Hippocampal formation (tissue), 2 donors: Measurements from ENCODE around the gene PCDHA9.
"Not testable (repeated sequence)": the region's sequence is repeated elsewhere in the genome, so short reads cannot be mapped to it uniquely, and the experiment has no call there.

Experiments used
- DNase-seq, 2 donors: peaks; one replicate each; lab custom pipeline; 2025; lab: John Stamatoyannopoulos, UW

Gene PCDHA9

GRCh38 chr5:140848139-140849102 lies at the start of gene PCDHA9:
Gene PCDHA9, plus strand, starts transcription at chr5:140848382. Its CDS starts 114 bp downstream, at chr5:140848496.
- DNase-seq, result not testable (repeated sequence)

GRCh38 chr5:140800816-140801493 lies 47.2 kb upstream of the PCDHA9 start, which contains the start of gene PCDHA3:
Gene PCDHA3, plus strand, starts transcription at chr5:140801057.
- peak in 1 of 2 donors; percentile 42 for DNase-seq

GRCh38 chr5:140801494-140801841 lies 46.7 kb upstream of the PCDHA9 start:
- peak in 1 of 2 donors; percentile 12 for DNase-seq

DNA sequence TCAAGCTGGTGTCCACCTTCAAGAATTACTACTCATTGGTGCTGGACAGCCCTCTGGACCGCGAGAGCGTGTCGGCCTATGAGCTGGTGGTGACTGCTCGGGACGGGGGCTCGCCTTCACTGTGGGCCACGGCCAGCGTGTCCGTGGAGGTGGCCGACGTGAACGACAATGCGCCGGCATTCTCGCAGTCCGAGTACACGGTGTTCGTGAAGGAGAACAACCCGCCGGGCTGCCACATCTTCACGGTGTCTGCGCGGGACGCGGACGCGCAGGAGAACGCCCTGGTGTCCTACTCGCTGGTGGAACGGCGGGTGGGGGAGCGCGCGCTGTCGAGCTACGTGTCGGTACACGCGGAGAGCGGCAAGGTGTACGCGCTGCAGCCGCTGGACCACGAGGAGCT lies 45.8 kb upstream of the PCDHA9 start:
- DNase-seq, result not testable (repeated sequence)

- DNase-seq, result no peak
Observed at GRCh38 chr5:140802781-140803271, 45.4 kb upstream of the PCDHA9 start.

- peak; percentile 31 to 38 for DNase-seq
Observed at GRCh38 chr5:140806834-140807775, 41.1 kb upstream of the PCDHA9 start, which contains the start of gene PCDHA4. Gene PCDHA4, plus strand, starts transcription at chr5:140807068.

DNA sequence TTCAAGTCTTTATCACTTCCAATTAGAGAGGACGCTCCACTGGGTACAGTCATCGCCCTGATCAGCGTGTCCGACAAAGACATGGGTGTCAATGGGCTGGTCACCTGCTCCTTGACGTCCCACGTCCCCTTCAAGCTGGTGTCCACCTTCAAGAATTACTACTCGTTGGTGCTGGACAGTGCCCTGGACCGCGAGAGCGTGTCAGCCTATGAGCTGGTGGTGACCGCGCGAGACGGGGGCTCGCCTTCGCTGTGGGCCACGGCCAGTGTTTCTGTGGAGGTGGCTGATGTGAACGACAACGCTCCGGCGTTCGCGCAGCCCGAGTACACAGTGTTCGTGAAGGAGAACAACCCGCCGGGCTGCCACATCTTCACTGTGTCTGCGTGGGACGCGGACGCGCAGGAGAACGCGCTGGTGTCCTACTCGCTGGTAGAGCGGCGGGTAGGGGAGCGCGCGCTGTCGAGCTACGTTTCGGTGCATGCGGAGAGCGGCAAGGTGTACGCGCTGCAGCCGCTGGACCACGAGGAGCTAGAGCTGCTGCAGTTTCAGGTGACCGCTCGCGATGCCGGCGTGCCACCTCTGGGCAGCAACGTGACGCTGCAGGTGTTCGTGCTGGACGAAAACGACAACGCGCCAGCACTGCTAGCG lies 39.8 kb upstream of the PCDHA9 start:
- not testable (repeated sequence) for DNase-seq

GRCh38 chr5:140808889-140809291 lies 39.3 kb upstream of the PCDHA9 start:
- no peak for DNase-seq

GRCh38 chr5:140821375-140822280 lies 26.6 kb upstream of the PCDHA9 start, which contains the start of gene PCDHA5:
Gene PCDHA5, plus strand, starts transcription at chr5:140821613.
- no peak for DNase-seq

GRCh38 chr5:140822281-140822629 lies 25.9 kb upstream of the PCDHA9 start:
- no peak for DNase-seq

DNA sequence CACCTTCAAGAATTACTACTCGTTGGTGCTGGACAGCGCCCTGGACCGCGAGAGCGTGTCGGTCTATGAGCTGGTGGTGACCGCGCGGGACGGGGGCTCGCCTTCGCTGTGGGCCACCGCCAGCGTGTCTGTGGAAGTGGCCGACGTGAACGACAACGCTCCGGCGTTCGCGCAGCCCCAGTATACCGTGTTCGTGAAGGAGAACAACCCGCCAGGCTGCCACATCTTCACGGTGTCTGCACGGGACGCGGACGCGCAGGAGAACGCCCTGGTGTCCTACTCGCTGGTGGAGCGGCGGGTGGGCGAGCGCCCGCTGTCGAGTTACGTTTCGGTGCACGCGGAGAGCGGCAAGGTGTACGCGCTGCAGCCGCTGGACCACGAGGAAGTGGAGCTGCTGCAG lies 25.2 kb upstream of the PCDHA9 start:
- DNase-seq, result not testable (repeated sequence)

DNA sequence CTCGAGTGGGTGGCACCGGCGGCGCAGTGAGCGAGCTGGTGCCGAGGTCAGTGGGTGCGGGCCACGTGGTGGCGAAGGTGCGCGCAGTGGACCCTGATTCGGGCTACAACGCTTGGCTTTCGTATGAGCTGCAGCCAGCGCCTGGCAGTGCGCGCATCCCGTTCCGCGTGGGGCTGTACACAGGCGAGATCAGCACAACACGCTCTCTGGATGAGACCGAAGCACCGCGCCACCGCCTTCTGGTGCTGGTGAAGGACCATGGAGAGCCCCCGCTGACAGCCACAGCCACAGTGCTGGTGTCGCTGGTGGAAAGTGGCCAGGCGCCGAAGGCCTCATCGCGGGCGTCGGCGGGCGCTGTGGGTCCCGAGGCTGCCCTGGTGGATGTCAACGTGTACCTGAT lies 24.7 kb upstream of the PCDHA9 start:
- DNase-seq, result no peak

DNA sequence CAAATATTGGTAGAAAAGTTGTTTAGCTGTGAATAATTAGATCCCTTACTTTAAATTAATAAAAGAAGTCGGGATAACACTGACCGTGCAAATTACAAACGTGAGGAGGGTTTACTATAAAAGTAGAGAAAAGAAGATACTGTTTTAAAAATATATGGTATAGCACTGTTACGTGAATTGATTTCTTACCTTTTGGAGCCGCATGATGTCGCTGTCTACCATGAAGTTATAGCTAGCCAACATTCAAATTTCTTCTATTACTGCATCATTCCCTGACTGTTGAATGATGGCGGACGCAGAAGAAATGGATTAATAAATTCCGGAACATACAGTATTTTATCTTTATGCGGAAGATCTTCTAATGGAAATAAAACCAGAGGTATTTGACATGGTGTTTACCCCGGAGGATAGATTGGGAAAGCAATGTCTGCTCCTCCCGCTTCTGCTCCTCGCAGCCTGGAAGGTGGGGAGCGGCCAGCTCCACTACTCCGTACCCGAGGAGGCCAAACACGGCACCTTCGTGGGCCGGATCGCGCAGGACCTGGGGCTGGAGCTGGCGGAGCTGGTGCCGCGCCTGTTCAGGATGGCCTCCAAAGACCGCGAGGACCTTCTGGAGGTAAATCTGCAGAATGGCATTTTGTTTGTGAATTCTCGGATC lies 20.3 kb upstream of the PCDHA9 start, which contains the start of gene PCDHA6:
TSS of gene PCDHA6 (plus strand) at position 257 of the 658 bp plus-strand sequence. CDS start at position 389, 132 bp downstream.
- DNase-seq, result no peak

DNA sequence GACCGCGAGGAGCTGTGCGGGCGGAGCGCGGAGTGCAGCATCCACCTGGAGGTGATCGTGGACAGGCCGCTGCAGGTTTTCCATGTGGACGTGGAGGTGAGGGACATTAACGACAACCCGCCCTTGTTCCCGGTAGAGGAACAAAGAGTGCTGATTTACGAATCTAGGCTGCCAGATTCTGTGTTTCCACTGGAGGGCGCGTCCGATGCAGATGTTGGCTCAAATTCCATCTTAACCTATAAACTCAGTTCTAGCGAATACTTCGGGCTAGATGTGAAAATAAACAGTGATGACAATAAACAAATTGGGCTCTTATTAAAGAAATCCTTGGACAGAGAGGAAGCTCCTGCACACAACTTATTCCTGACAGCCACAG lies 19.8 kb upstream of the PCDHA9 start:
- DNase-seq, result no peak

DNA sequence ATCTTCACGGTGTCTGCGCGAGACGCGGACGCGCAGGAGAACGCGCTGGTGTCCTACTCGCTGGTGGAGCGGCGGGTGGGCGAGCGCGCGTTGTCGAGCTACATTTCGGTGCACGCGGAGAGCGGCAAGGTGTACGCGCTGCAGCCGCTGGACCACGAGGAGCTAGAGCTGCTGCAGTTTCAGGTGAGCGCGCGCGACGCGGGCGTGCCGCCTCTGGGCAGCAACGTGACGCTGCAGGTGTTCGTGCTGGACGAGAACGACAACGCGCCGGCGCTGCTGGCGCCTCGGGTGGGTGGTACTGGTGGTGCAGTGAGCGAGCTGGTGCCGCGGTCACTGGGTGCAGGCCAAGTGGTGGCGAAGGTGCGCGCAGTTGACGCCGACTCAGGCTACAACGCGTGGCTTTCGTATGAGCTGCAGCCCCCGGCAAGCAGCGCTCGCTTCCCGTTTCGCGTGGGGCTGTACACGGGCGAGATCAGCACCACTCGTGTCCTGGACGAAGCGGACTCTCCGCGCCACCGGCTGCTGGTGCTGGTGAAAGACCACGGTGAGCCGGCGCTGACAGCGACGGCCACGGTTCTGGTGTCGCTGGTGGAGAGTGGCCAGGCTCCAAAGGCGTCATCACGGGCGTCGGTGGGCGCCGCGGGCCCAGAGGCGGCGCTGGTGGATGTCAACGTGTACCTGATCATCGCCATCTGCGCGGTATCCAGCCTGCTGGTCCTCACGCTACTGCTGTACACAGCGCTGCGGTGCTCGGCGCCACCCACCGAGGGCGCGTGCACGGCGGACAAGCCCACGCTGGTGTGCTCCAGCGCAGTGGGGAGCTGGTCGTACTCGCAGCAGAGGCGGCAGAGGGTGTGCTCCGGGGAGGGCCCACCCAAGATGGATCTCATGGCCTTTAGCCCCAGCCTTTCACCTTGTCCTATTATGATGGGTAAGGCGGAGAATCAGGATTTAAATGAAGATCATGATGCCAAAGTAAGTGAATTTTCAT lies 18.4 kb upstream of the PCDHA9 start:
- DNase-seq, result not testable (repeated sequence)

GRCh38 chr5:140833993-140834392 lies 14.2 kb upstream of the PCDHA9 start, which contains the start of gene PCDHA7:
Gene PCDHA7, plus strand, starts transcription at chr5:140834269. Its CDS starts 115 bp downstream, at chr5:140834384.
- DNase-seq, result peak in 1 of 2 donors; percentile 9

DNA sequence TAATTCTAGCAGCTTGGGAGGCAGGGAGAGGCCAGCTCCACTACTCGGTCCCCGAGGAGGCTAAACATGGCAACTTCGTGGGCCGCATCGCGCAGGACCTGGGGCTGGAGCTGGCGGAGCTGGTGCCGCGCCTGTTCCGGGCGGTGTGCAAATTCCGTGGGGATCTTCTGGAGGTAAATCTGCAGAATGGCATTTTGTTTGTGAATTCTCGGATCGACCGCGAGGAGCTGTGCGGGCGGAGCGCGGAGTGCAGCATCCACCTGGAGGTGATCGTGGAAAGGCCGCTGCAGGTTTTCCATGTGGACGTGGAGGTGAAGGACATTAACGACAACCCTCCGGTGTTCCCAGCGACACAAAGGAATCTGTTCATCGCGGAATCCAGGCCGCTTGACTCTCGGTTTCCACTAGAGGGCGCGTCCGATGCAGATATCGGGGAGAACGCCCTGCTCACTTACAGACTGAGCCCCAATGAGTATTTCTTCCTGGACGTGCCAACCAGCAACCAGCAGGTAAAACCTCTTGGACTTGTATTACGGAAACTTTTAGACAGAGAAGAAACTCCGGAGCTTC lies 13.7 kb upstream of the PCDHA9 start:
- not testable (repeated sequence) for DNase-seq
